CD1c-positive myeloid dendritic cell (primary cell): ENCODE results near the gene ETFB.

ENCODE experiments used
- DNase-seq: peaks from one replicate; pipeline ENCODE4 v3.0.0-alpha.2; 2016; ENCODE audit errors: extremely low spot score

Gene ETFB

GRCh38 chr19:51372649-51373504 is 6.7 kb upstream of the ETFB start, which contains the start of gene NKG7:
TSS of gene NKG7 (minus strand) at chr19:51372654. CDS start at chr19:51372535, 119 bp downstream.
- peak; percentile 23 for DNase-seq

- DNase-seq, result no peak
Observed at GRCh38 chr19:51372021-51372648, 5.9 kb upstream of the ETFB start.

- DNase-seq, result no peak
Observed at GRCh38 chr19:51371186-51371690, 5.0 kb upstream of the ETFB start.

- no peak for DNase-seq
Observed at GRCh38 chr19:51370230-51370629, 4.0 kb upstream of the ETFB start.

- peak; percentile 38 for DNase-seq
Observed at GRCh38 chr19:51368366-51369282, 2.4 kb upstream of the ETFB start, which contains the start of gene CLDND2. TSS of gene CLDND2 (minus strand) at chr19:51369003. CDS start at chr19:51368577, 426 bp downstream.

- peak; percentile 96 for DNase-seq
Observed at GRCh38 chr19:51367565-51368365, 1.6 kb upstream of the ETFB start.

- DNase-seq, result no peak
Observed at GRCh38 chr19:51367255-51367564, 1.0 kb upstream of the ETFB start.

GRCh38 chr19:51366389-51367254 is 434 bp upstream of the ETFB start:
- peak; percentile 97 for DNase-seq

- peak; percentile 19 for DNase-seq
Observed at GRCh38 chr19:51365211-51365964, 800 bp downstream of the ETFB start.

- DNase-seq, result no peak
Observed at GRCh38 chr19:51364200-51365106, 1.7 kb downstream of the ETFB start.

- DNase-seq, result no peak
Observed at GRCh38 chr19:51361239-51361638, 4.9 kb downstream of the ETFB start.

GRCh38 chr19:51359294-51359693 is 6.9 kb downstream of the ETFB start:
- DNase-seq, result no peak

GRCh38 chr19:51357952-51358351 is 8.2 kb downstream of the ETFB start:
- DNase-seq, result no peak

GRCh38 chr19:51356159-51356801 is 9.9 kb downstream of the ETFB start:
- DNase-seq, result no peak

GRCh38 chr19:51354742-51355148 is 11.4 kb downstream of the ETFB start:
- no peak for DNase-seq

GRCh38 chr19:51354103-51354741 is 12.0 kb downstream of the ETFB start:
- DNase-seq, result no peak

GRCh38 chr19:51352783-51353360 is 13.3 kb downstream of the ETFB start:
- DNase-seq, result no peak
